SK-N-SH (cell line): ENCODE results near the gene SNX11.

Source experiments
- SIN3A ChIP-seq: IDR thresholded peaks from 2 replicates; pipeline ENCODE4 v1.6.1; 2012; ENCODE audit warnings: low read depth, mild to moderate bottlenecking, low read length, moderate library complexity, borderline replicate concordance
- TF ChIP-seq, protein P1 (sequence below): fragments of 200-600 bp; sonication (generic); IDR thresholded peaks from 2 replicates; pipeline ENCODE4 v1.6.1; 2017; ENCODE audit warnings: antibody characterized with exemption, mild to moderate bottlenecking, moderate library complexity

GRCh38 chr17:48134912-48135480 lies 27.4 kb downstream of the SNX11 start:
- TF ChIP-seq, protein P1, sequence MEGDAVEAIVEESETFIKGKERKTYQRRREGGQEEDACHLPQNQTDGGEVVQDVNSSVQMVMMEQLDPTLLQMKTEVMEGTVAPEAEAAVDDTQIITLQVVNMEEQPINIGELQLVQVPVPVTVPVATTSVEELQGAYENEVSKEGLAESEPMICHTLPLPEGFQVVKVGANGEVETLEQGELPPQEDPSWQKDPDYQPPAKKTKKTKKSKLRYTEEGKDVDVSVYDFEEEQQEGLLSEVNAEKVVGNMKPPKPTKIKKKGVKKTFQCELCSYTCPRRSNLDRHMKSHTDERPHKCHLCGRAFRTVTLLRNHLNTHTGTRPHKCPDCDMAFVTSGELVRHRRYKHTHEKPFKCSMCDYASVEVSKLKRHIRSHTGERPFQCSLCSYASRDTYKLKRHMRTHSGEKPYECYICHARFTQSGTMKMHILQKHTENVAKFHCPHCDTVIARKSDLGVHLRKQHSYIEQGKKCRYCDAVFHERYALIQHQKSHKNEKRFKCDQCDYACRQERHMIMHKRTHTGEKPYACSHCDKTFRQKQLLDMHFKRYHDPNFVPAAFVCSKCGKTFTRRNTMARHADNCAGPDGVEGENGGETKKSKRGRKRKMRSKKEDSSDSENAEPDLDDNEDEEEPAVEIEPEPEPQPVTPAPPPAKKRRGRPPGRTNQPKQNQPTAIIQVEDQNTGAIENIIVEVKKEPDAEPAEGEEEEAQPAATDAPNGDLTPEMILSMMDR: peak; percentile 41
- no peak for TF ChIP-seq SIN3A
